A172 (cell line): ENCODE measurements around the gene DEFB113. TPM values are rescaled to one million over a fixed set of nuclear protein-coding genes. Genes with fewer than 3 reads are reported as not detected.

Source experiments
- DNase-seq: peaks from one replicate; pipeline ENCODE4 v3.0.0-alpha.2; 2015; ENCODE audit warnings: low spot score
- total RNA-seq: library from RNA; depleted of rRNA; stranded (reverse); fragments of >200 nt; shearing (Covaris generic); gene quantifications from 2 replicates; pipeline ENCODE4 v1.2.3, GENCODE V29; 2014; rRNA removed

Gene DEFB113
- total RNA-seq, 1 experiment from 2014 or later: not detected

GRCh38 chr6:49937017-49937416 is 32.4 kb downstream of the DEFB113 start:
- no peak for DNase-seq

GRCh38 chr6:49935387-49935786 is 34.0 kb downstream of the DEFB113 start:
- DNase-seq: no peak

DNA sequence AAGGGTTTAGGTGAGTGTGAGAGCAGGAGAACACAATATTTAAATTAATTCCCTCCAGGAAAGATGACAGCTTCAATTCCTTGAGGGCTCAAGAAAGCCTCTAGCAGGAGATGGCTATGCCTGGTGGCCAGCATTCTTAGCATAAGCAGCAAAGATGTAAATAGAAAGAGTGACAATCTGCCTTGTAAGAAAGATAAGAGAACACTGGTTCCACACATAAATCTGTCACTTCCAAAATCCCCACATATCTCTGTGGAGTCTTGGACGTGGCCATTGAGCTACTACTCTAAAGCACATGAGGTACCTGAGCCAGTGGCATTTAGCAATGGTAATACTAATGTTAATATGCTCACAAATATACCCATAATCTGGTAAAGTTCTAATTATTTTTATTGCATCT is 34.7 kb downstream of the DEFB113 start:
- no peak for DNase-seq

GRCh38 chr6:49933526-49933925 is 35.9 kb downstream of the DEFB113 start:
- DNase-seq: no peak

GRCh38 chr6:49929340-49929739 is 40.1 kb downstream of the DEFB113 start:
- no peak for DNase-seq

DNA sequence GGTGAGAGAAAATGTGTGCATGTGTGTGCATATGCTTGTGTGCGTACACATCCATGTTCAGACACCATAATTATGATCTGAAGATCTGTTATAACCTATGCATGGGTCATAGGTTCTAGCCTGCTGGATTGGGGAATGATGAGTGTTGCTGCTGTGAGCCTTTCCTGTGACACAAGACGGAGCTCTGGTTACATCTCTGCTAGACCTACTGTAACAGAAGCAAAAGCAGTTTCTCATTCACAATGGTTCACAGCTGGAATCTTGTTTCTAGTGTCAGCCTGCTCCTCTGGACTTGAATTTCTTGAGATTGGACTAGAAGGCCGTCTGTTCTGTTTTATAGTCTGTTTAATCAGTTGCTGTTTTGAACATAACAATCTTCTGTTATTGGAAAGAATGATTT is 45.6 kb downstream of the DEFB113 start:
- DNase-seq: no peak

DNA sequence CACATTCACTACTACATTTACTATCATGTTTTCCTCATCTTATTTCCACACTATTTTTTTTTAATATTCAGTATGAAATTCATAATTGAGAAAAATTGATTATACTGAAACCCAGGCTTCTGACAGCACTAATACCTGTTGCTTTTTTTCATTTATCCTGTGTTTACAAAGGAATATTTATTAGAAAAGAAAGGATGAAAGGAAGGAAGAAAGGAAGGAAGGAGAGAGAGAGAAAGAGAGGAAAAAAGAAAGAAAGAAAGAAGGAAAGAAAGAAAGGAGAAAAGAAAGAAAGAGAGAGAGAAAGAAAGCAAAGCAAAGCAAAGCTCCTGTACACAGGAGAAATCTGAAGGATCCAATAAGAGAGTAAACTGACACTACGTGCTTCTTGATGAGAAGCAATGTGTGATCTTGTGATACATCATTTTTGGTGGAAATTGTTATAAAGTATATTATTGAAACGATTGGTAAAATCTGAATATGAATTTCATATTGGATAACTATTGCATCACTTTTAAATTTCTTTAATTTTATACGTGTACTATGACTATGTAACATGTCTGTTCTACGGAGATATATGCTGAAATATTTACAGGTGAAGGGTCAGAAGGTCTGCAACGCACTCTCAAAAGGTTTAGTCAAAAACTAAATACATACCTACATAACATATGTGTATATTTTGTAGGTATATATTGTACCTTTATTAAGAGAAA is 49.3 kb downstream of the DEFB113 start:
- DNase-seq: no peak

GRCh38 chr6:49919261-49919660 is 50.2 kb downstream of the DEFB113 start:
- no peak for DNase-seq

DNA sequence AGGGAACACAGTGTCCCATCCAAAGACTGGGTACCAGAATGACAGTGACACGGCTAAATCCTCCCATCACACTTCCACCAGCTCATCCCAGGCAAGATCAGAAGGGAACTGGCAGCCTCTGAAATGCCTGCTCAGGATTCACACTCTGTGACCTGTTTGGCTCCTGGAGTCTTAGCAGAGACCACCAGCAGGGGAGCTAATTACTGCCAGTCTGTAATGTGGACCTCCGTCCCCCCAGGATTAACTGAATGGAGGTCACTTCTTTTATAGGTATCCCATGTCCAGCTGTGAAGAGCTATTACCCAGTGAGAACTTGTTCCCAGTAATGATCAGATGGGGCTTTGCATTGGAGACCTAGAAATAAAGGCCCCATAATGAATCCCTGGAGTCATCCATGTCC is 50.6 kb downstream of the DEFB113 start:
- DNase-seq: no peak

Other genes starting within 250 kb of the DEFB113 start
- not detected in 2 replicates for gene CRISP3, start 225.2 kb downstream of the DEFB113 start, total RNA-seq
- not detected in 2 replicates for gene PGK2, start 182.3 kb downstream of the DEFB113 start, total RNA-seq
- not detected in 2 replicates for gene CRISP1, start 103.1 kb downstream of the DEFB113 start, total RNA-seq
- gene DEFB114, start 5.5 kb downstream of the DEFB113 start, total RNA-seq: not detected in 2 replicates
- not detected in 2 replicates for gene DEFB110, start 52.4 kb upstream of the DEFB113 start, total RNA-seq
- gene DEFB112, start 80.3 kb upstream of the DEFB113 start, total RNA-seq: not detected in 2 replicates